ENCODE results near the gene MAN1C1.
"Not testable (repeated sequence)": the region's sequence is repeated elsewhere in the genome, so short reads cannot be mapped to it uniquely, and the experiment has no call there.

MAN1C1 gene

GRCh38 chr1:25623731-25624130 is 7.1 kb downstream of the MAN1C1 start:
- no peaks in the 10 kb centered on the region for H3K36me3 ChIP-seq (ENCODE audit: control insufficient read depth, insufficient read depth, low read length)
- H3K9me3 ChIP-seq (ENCODE audit: control insufficient read depth, insufficient read depth, low read depth, low read length): no peaks in the 10 kb centered on the region
- H3K4me3 ChIP-seq (ENCODE audit: low read depth, low read length): no peak overlapping the region
- H3K4me1 ChIP-seq (ENCODE audit: control insufficient read depth, insufficient read depth, low read length): peaks cover 12% of the 10 kb centered on the region
- peaks cover 2% of the 10 kb centered on the region for H3K27me3 ChIP-seq (ENCODE audit: control insufficient read depth, insufficient read depth, low read length)
- no peak overlapping the region for H3K9ac ChIP-seq (ENCODE audit: low read length)
- no peak overlapping the region for H3K27ac ChIP-seq (ENCODE audit: low read depth, low read length)

- no peaks in the 10 kb centered on the region for H3K9me3 ChIP-seq (ENCODE audit: control insufficient read depth, insufficient read depth, low read depth, low read length)
- H3K4me3 ChIP-seq (ENCODE audit: low read depth, low read length): no peak overlapping the region
- peaks cover 11% of the 10 kb centered on the region for H3K4me1 ChIP-seq (ENCODE audit: control insufficient read depth, insufficient read depth, low read length)
- H3K36me3 ChIP-seq (ENCODE audit: control insufficient read depth, insufficient read depth, low read length): no peaks in the 10 kb centered on the region
- H3K27me3 ChIP-seq (ENCODE audit: control insufficient read depth, insufficient read depth, low read length): no peaks in the 10 kb centered on the region
- H3K9ac ChIP-seq (ENCODE audit: low read length): no peak overlapping the region
- H3K27ac ChIP-seq (ENCODE audit: low read depth, low read length): no peak overlapping the region
Observed at GRCh38 chr1:25624156-25624555, 7.6 kb downstream of the MAN1C1 start.

GRCh38 chr1:25624604-25625003 is 8.0 kb downstream of the MAN1C1 start:
- H3K27ac ChIP-seq (ENCODE audit: low read depth, low read length): no peak overlapping the region
- H3K36me3 ChIP-seq (ENCODE audit: control insufficient read depth, insufficient read depth, low read length): no peaks in the 10 kb centered on the region
- H3K9me3 ChIP-seq (ENCODE audit: control insufficient read depth, insufficient read depth, low read depth, low read length): no peaks in the 10 kb centered on the region
- peaks cover 6% of the 10 kb centered on the region for H3K4me1 ChIP-seq (ENCODE audit: control insufficient read depth, insufficient read depth, low read length)
- no peak overlapping the region for H3K9ac ChIP-seq (ENCODE audit: low read length)
- no peaks in the 10 kb centered on the region for H3K27me3 ChIP-seq (ENCODE audit: control insufficient read depth, insufficient read depth, low read length)
- H3K4me3 ChIP-seq (ENCODE audit: low read depth, low read length): no peak overlapping the region

GRCh38 chr1:25626018-25626417 is 9.4 kb downstream of the MAN1C1 start:
- H3K36me3 ChIP-seq (ENCODE audit: control insufficient read depth, insufficient read depth, low read length): no peaks in the 10 kb centered on the region
- no peak overlapping the region for H3K9ac ChIP-seq (ENCODE audit: low read length)
- H3K4me3 ChIP-seq (ENCODE audit: low read depth, low read length): no peak overlapping the region
- no peak overlapping the region for H3K27ac ChIP-seq (ENCODE audit: low read depth, low read length)
- H3K27me3 ChIP-seq (ENCODE audit: control insufficient read depth, insufficient read depth, low read length): no peaks in the 10 kb centered on the region
- H3K9me3 ChIP-seq (ENCODE audit: control insufficient read depth, insufficient read depth, low read depth, low read length): no peaks in the 10 kb centered on the region
- H3K4me1 ChIP-seq (ENCODE audit: control insufficient read depth, insufficient read depth, low read length): peaks cover 3% of the 10 kb centered on the region; the same call in 1 of the 2 replicates

- Histone ChIP-seq H3K36me3 (ENCODE audit: control insufficient read depth, insufficient read depth, low read length) (no peaks in the 10 kb centered on the region), H3K9me3 (ENCODE audit: control insufficient read depth, insufficient read depth, low read depth, low read length) (no peaks in the 10 kb centered on the region; the same call in 1 of the 2 replicates), H3K27me3 (ENCODE audit: control insufficient read depth, insufficient read depth, low read length) (no peaks in the 10 kb centered on the region), H3K4me1 (ENCODE audit: control insufficient read depth, insufficient read depth, low read length) (peaks cover 1% of the 10 kb centered on the region; the same call in 1 of the 2 replicates), H3K4me3 (ENCODE audit: low read depth, low read length) (no peak overlapping the region), H3K27ac (ENCODE audit: low read depth, low read length) (no peak overlapping the region), H3K9ac (ENCODE audit: low read length) (no peak overlapping the region)
Observed at GRCh38 chr1:25628741-25629421, 12.3 kb downstream of the MAN1C1 start.

GRCh38 chr1:25629836-25630235 is 13.2 kb downstream of the MAN1C1 start:
- H3K9me3 ChIP-seq (ENCODE audit: control insufficient read depth, insufficient read depth, low read depth, low read length): peaks cover 4% of the 10 kb centered on the region; the same call in 1 of the 2 replicates
- H3K27me3 ChIP-seq (ENCODE audit: control insufficient read depth, insufficient read depth, low read length): no peaks in the 10 kb centered on the region
- no peak overlapping the region for H3K4me3 ChIP-seq (ENCODE audit: low read depth, low read length)
- no peak overlapping the region for H3K9ac ChIP-seq (ENCODE audit: low read length)
- no peaks in the 10 kb centered on the region for H3K36me3 ChIP-seq (ENCODE audit: control insufficient read depth, insufficient read depth, low read length)
- H3K27ac ChIP-seq (ENCODE audit: low read depth, low read length): no peak overlapping the region
- H3K4me1 ChIP-seq (ENCODE audit: control insufficient read depth, insufficient read depth, low read length): no peaks in the 10 kb centered on the region

GRCh38 chr1:25631750-25632485 is 15.3 kb downstream of the MAN1C1 start:
- no peak overlapping the region for H3K9ac ChIP-seq (ENCODE audit: low read length)
- H3K36me3 ChIP-seq (ENCODE audit: control insufficient read depth, insufficient read depth, low read length): no peaks in the 10 kb centered on the region
- H3K9me3 ChIP-seq (ENCODE audit: control insufficient read depth, insufficient read depth, low read depth, low read length): peaks cover 20% of the 10 kb centered on the region; the same call in 1 of the 2 replicates
- H3K27ac ChIP-seq (ENCODE audit: low read depth, low read length): no peak overlapping the region
- no peak overlapping the region for H3K4me3 ChIP-seq (ENCODE audit: low read depth, low read length)
- H3K27me3 ChIP-seq (ENCODE audit: control insufficient read depth, insufficient read depth, low read length): no peaks in the 10 kb centered on the region
- no peaks in the 10 kb centered on the region for H3K4me1 ChIP-seq (ENCODE audit: control insufficient read depth, insufficient read depth, low read length)

- Histone ChIP-seq H3K4me3 (ENCODE audit: low read depth, low read length) (no peak overlapping the region), H3K27ac (ENCODE audit: low read depth, low read length) (no peak overlapping the region), H3K9ac (ENCODE audit: low read length) (no peak overlapping the region), H3K27me3 (ENCODE audit: control insufficient read depth, insufficient read depth, low read length) (no peaks in the 10 kb centered on the region), H3K4me1 (ENCODE audit: control insufficient read depth, insufficient read depth, low read length) (no peaks in the 10 kb centered on the region), H3K36me3 (ENCODE audit: control insufficient read depth, insufficient read depth, low read length) (no peaks in the 10 kb centered on the region), H3K9me3 (ENCODE audit: control insufficient read depth, insufficient read depth, low read depth, low read length) (peaks cover 20% of the 10 kb centered on the region; the same call in 1 of the 2 replicates)
Observed at GRCh38 chr1:25634066-25634465, 17.5 kb downstream of the MAN1C1 start.

GRCh38 chr1:25634896-25635295 is 18.3 kb downstream of the MAN1C1 start:
- Histone ChIP-seq H3K36me3 (ENCODE audit: control insufficient read depth, insufficient read depth, low read length) (no peaks in the 10 kb centered on the region), H3K9ac (ENCODE audit: low read length) (no peak overlapping the region), H3K9me3 (ENCODE audit: control insufficient read depth, insufficient read depth, low read depth, low read length) (peaks cover 20% of the 10 kb centered on the region; the same call in 1 of the 2 replicates), H3K27me3 (ENCODE audit: control insufficient read depth, insufficient read depth, low read length) (no peaks in the 10 kb centered on the region), H3K27ac (ENCODE audit: low read depth, low read length) (no peak overlapping the region), H3K4me1 (ENCODE audit: control insufficient read depth, insufficient read depth, low read length) (no peaks in the 10 kb centered on the region), H3K4me3 (ENCODE audit: low read depth, low read length) (no peak overlapping the region)

- not testable (repeated sequence) for H3K9ac ChIP-seq (ENCODE audit: low read length); H3K4me1 ChIP-seq (ENCODE audit: control insufficient read depth, insufficient read depth, low read length); H3K27me3 ChIP-seq (ENCODE audit: control insufficient read depth, insufficient read depth, low read length); H3K27ac ChIP-seq (ENCODE audit: low read depth, low read length); H3K4me3 ChIP-seq (ENCODE audit: low read depth, low read length); H3K36me3 ChIP-seq (ENCODE audit: control insufficient read depth, insufficient read depth, low read length)
- H3K9me3 ChIP-seq (ENCODE audit: control insufficient read depth, insufficient read depth, low read depth, low read length): peaks cover 20% of the 10 kb centered on the region; the same call in 1 of the 2 replicates
Observed at GRCh38 chr1:25636141-25636540, 19.6 kb downstream of the MAN1C1 start.

- peaks cover 18% of the 10 kb centered on the region for H3K4me1 ChIP-seq (ENCODE audit: control insufficient read depth, insufficient read depth, low read length)
- H3K4me3 ChIP-seq (ENCODE audit: low read depth, low read length): no peak overlapping the region
- no peak overlapping the region for H3K9ac ChIP-seq (ENCODE audit: low read length)
- no peaks in the 10 kb centered on the region; the same call in 1 of the 2 replicates for H3K36me3 ChIP-seq (ENCODE audit: control insufficient read depth, insufficient read depth, low read length)
- no peaks in the 10 kb centered on the region for H3K27me3 ChIP-seq (ENCODE audit: control insufficient read depth, insufficient read depth, low read length)
- H3K27ac ChIP-seq (ENCODE audit: low read depth, low read length): no peak overlapping the region
- H3K9me3 ChIP-seq (ENCODE audit: control insufficient read depth, insufficient read depth, low read depth, low read length): peaks cover 10% of the 10 kb centered on the region; the same call in 1 of the 2 replicates
Observed at GRCh38 chr1:25640646-25641328, 24.2 kb downstream of the MAN1C1 start.
